K562 (cell line): ENCODE results near the gene NPR3. TPM values are rescaled to one million over a fixed set of nuclear protein-coding genes. Genes with fewer than 3 reads are reported as not detected.

Experiments
- ATAC-seq: fragments of 200-7000 bp; cut with Tn5 transposase; 3 replicates; pipeline ENCODE4 v1.9.1; 2020; ENCODE audit warnings: moderate library complexity
- BruUV-seq: library from RNA; stranded (reverse); fragments of 400-500 nt; replicated peaks from 2 replicates; lab custom pipeline; 2021; lab: Mats Ljungman, UMichigan
- CTCF ChIA-PET: fragments of 300-600 bp; formaldehyde crosslinking; extraction: SDS; loops from one replicate; lab custom pipeline; 2021; ENCODE audit warnings: low intra/inter-chr PET ratio; lab: Yijun Ruan, JAX
- POLR2A ChIA-PET: fragments of 300-600, 350-650 bp; sonication (Branson Sonifier 250); formaldehyde crosslinking; extraction: SDS; loops from one replicate; lab custom pipeline; 2021; ENCODE audit warnings: antibody characterized with exemption, inconsistent platforms; lab: Yijun Ruan, JAX
- DNase-seq, 4 experiments: peaks; one replicate each; pipeline versions ENCODE4 v3.0.0 to v3.0.0-alpha.2; 2011 to 2018; ENCODE audit warnings: low spot score in 3 of 4, mixed read lengths in 3 of 4; ENCODE audit errors: extremely low read depth in 1 of 4
- FAIRE-seq: peaks from 2 replicates; lab custom pipeline; 2011; peaks lifted over from hg19 to GRCh38; lab: Jason Lieb, UNC
- H2AFZ ChIP-seq: 2 replicates; pipeline ENCODE4 v1.6.0; 2011; ENCODE audit warnings: low read depth, low read length, control low read depth, inconsistent platforms
- H3K27ac ChIP-seq: fragments of 200-600 bp; 3 replicates; pipeline ENCODE4 v1.8.0; 2011; ENCODE audit warnings: low read depth, mild to moderate bottlenecking, control low read depth, inconsistent platforms, low read length, moderate library complexity, mixed read lengths; ENCODE audit errors: extremely low read depth
- H3K27me3 ChIP-seq, 2 experiments: fragments of 300-600 bp in 1 of 2; 2 replicates in 1 of 2; 3 replicates in 1 of 2; pipeline versions ENCODE4 v1.6.0 to v1.8.0; 2011; ENCODE audit warnings: inconsistent platforms in 2 of 2, low read length in 2 of 2, mild to moderate bottlenecking in 1 of 2, mixed read lengths in 1 of 2, moderate library complexity in 1 of 2; ENCODE audit not compliant: control insufficient read depth in 2 of 2, insufficient read depth in 2 of 2
- H3K36me3 ChIP-seq: fragments of 300-600 bp; 3 replicates; pipeline ENCODE4 v1.8.0; 2011; ENCODE audit warnings: mild to moderate bottlenecking, low read length, inconsistent platforms; ENCODE audit not compliant: control insufficient read depth, insufficient read depth
- H3K4me1 ChIP-seq, 2 experiments: fragments of 200-600 bp in 1 of 2; replicated peaks in 1 of 2; 2 replicates in 1 of 2; 3 replicates in 1 of 2; pipeline versions ENCODE4 v1.5.1 to v1.8.0; 2011; ENCODE audit warnings: inconsistent platforms in 2 of 2, low read length in 2 of 2, mild to moderate bottlenecking in 1 of 2, mixed read lengths in 1 of 2, moderate library complexity in 1 of 2; ENCODE audit not compliant: control insufficient read depth in 2 of 2, insufficient read depth in 2 of 2
- H3K4me2 ChIP-seq: 2 replicates; pipeline ENCODE4 v1.6.1; 2011; ENCODE audit warnings: low read length, control low read depth, inconsistent platforms, mixed read lengths; ENCODE audit not compliant: insufficient read depth
- H3K4me3 ChIP-seq: fragments of 200-600 bp; sonication (generic), shearing (Covaris generic); 2 replicates; pipeline ENCODE4 v1.5.1; 2016; ENCODE audit warnings: control low read depth, inconsistent platforms
- H3K79me2 ChIP-seq: fragments of 200-600 bp; 3 replicates; pipeline ENCODE4 v1.8.0; 2011; ENCODE audit warnings: low read length, inconsistent platforms; ENCODE audit not compliant: control insufficient read depth, insufficient read depth
- H3K9ac ChIP-seq, 2 experiments: 2 replicates each; pipeline versions ENCODE4 v1.6.0 to v1.6.1; 2011; ENCODE audit warnings: low read depth in 2 of 2, low read length in 2 of 2, control low read depth in 1 of 2, inconsistent platforms in 1 of 2, mild to moderate bottlenecking in 1 of 2, mixed read lengths in 1 of 2; ENCODE audit not compliant: insufficient read depth in 1 of 2
- H3K9me1 ChIP-seq: one replicate; pipeline ENCODE4 v1.6.0; 2011; ENCODE audit warnings: inconsistent platforms, mild to moderate bottlenecking, low read length, moderate library complexity; ENCODE audit not compliant: control insufficient read depth, insufficient read depth
- H3K9me3 ChIP-seq: replicated peaks from 2 replicates; pipeline ENCODE4 v1.5.1; 2011; ENCODE audit warnings: low read depth, low read length, inconsistent platforms; ENCODE audit not compliant: control insufficient read depth, insufficient read depth
- H4K20me1 ChIP-seq: replicated peaks from 2 replicates; pipeline ENCODE4 v1.6.1; 2011; ENCODE audit warnings: low read length, inconsistent platforms, mixed read lengths; ENCODE audit not compliant: control insufficient read depth, insufficient read depth
- CEBPB ChIP-seq: fragments of 450-650 bp; IDR thresholded peaks from 2 replicates; pipeline ENCODE4 v1.6.1; 2016; ENCODE audit warnings: missing genetic modification characterization, missing compliant biosample characterization
- GATAD2B ChIP-seq: fragments of 450-650 bp; IDR thresholded peaks from 2 replicates; pipeline ENCODE4 v1.6.1; 2017; ENCODE audit warnings: mild to moderate bottlenecking, borderline replicate concordance
- HNRNPK ChIP-seq: fragments of 200-400 bp; formaldehyde crosslinking; IDR thresholded peaks from one replicate; pipeline ENCODE4 v1.6.1; 2018; ENCODE audit warnings: mild to moderate bottlenecking, low read depth, low read length; ENCODE audit not compliant: poor library complexity, severe bottlenecking
- LEF1 ChIP-seq: fragments of 450-650 bp; IDR thresholded peaks from 2 replicates; pipeline ENCODE4 v1.6.1; 2016; ENCODE audit warnings: mild to moderate bottlenecking
- RBM14 ChIP-seq: fragments of 200-400 bp; formaldehyde crosslinking; IDR thresholded peaks from 2 replicates; pipeline ENCODE4 v1.6.1; 2018; ENCODE audit warnings: low read depth, mild to moderate bottlenecking, low read length, moderate library complexity, borderline replicate concordance; ENCODE audit not compliant: insufficient read depth
- RFX5 ChIP-seq: IDR thresholded peaks from 2 replicates; pipeline ENCODE4 v1.6.1; 2011; ENCODE audit warnings: low read depth, mild to moderate bottlenecking, improper control_type of control experiment, low read length
- ZNF146 ChIP-seq: IDR thresholded peaks from one replicate; pipeline ENCODE4 v1.6.1; 2018; ENCODE audit warnings: missing compliant biosample characterization; ENCODE audit not compliant: unreplicated experiment
- ZNF174 ChIP-seq: fragments of 250-450 bp; sonication (Bioruptor Pico); IDR thresholded peaks from 2 replicates; pipeline ENCODE4 v1.4.0; 2020; ENCODE audit warnings: mild to moderate bottlenecking
- ZNF408 ChIP-seq: fragments of 250-450 bp; sonication (Bioruptor Pico); IDR thresholded peaks from 2 replicates; pipeline ENCODE4 v1.4.0; 2020; ENCODE audit warnings: low read depth, mild to moderate bottlenecking, moderate library complexity
- ZNF431 ChIP-seq: sonication (generic); formaldehyde crosslinking; IDR thresholded peaks from 2 replicates; pipeline ENCODE4 v1.8.0; 2022; ENCODE audit warnings: mild to moderate bottlenecking, missing genetic modification reagents
- WGBS: fragments of 100-300 bp; shearing (Covaris generic); methylation state at CpG from one replicate; pipeline ENCODE4 v1.1.6; 2016; ENCODE audit warnings: low coverage, mixed read lengths; ENCODE audit not compliant: insufficient coverage; ENCODE audit errors: missing lambda C conversion rate; 5-methylcytosine and 5-hydroxymethylcytosine counted together
- in situ Hi-C: fragments of 300-500 bp; cut with MboI; formaldehyde crosslinking; loops from 4 replicates; pipeline ENCODE4 v1.15.0; 2018; ENCODE audit warnings: inconsistent platforms, mixed read lengths
- intact Hi-C: fragments of 100-400 bp; cut with micrococcal nuclease; formaldehyde crosslinking; loops from 2 replicates; pipeline ENCODE4 v1.14.2; 2022
- polyA plus RNA-seq, 8 experiments: library from polyadenylated mRNA; depleted of rRNA in 4 of 8; stranded (reverse) in 5 of 8; unstranded in 3 of 8; fragments of >200 nt; fragmentation: Nextera tagmentation in 2 of 8; fragmentation: Illumina TruSeq in 1 of 8; extraction: Ambion mirVana in 2 of 8; extraction: Trizol in 1 of 8; gene quantifications; 2 replicates each; pipeline versions ENCODE4 v1.2.1 to v1.2.3, GENCODE V29; 2011 to 2014; ENCODE audit warnings: inconsistent platforms in 1 of 8, missing spikeins in 1 of 8
- total RNA-seq, 7 experiments: library from RNA; depleted of rRNA in 6 of 7; stranded (reverse); fragments of >200 nt in 6 of 7; fragmentation: Illumina TruSeq in 2 of 7; extraction: Trizol in 2 of 7; gene quantifications; 2 replicates each; pipeline versions ENCODE4 v1.2.1 to v1.2.3, GENCODE V29; 2011 to 2021; ENCODE audit warnings: low replicate concordance in 1 of 7
- TF ChIP-seq, protein P1 (sequence below): fragments of 250-450 bp; sonication (Bioruptor Pico); IDR thresholded peaks from 2 replicates; pipeline ENCODE4 v1.8.0; 2021; ENCODE audit warnings: mild to moderate bottlenecking, moderate library complexity
- TF ChIP-seq, protein P2 (sequence below): fragments of 250-450 bp; sonication (Bioruptor Pico); IDR thresholded peaks from 2 replicates; pipeline ENCODE4 v1.4.0; 2020; ENCODE audit warnings: mild to moderate bottlenecking
- TF ChIP-seq, protein P3 (sequence below): fragments of 450-650 bp; formaldehyde crosslinking; conservative IDR thresholded peaks from 2 replicates; pipeline ENCODE4 v1.4.0; 2022; ENCODE audit warnings: mild to moderate bottlenecking, missing genetic modification characterization
- TF ChIP-seq, protein P4 (sequence below): fragments of 450-650 bp; conservative IDR thresholded peaks from 2 replicates; pipeline ENCODE4 v1.6.1; 2016; ENCODE audit warnings: missing genetic modification characterization, low read depth, mild to moderate bottlenecking, missing compliant biosample characterization, moderate library complexity

Gene NPR3
- total and polyA plus RNA-seq, 9 of the 15 experiments (the other 6 are each of a cell fraction or from before 2014, with no cell fraction given) = 0.01 to 0.11 (median 0.04) TPM; not detected in 2

DNA sequence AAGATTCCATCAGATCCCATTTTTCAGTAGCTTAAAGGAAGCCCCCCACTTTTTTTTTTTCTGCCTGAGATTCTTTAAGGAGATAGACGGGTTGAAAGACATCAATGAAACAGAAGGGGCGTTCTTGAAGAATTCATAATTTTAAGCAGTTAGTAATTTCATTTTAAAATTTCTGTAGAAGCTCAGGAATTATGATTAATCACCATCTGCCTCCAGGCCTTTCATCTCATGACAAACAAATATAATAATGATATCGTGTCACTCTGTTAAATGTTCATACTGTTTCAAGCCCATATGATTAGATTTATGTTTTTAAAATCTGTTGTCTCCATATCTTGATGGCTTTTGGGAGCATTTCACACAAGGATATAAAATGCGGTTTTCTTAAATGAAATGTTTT lies 75.2 kb downstream of the NPR3 start:
- intact Hi-C loops = no loop called here
- CTCF ChIA-PET = no interaction called here
- FAIRE-seq = no peak
- TF ChIP-seq, protein P1, sequence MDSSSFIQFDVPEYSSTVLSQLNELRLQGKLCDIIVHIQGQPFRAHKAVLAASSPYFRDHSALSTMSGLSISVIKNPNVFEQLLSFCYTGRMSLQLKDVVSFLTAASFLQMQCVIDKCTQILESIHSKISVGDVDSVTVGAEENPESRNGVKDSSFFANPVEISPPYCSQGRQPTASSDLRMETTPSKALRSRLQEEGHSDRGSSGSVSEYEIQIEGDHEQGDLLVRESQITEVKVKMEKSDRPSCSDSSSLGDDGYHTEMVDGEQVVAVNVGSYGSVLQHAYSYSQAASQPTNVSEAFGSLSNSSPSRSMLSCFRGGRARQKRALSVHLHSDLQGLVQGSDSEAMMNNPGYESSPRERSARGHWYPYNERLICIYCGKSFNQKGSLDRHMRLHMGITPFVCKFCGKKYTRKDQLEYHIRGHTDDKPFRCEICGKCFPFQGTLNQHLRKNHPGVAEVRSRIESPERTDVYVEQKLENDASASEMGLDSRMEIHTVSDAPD = no peak
- no peak for TF ChIP-seq ZNF174 (CRISPR knock-in tag)
- no peak for TF ChIP-seq RBM14
- no peak for TF ChIP-seq HNRNPK
- TF ChIP-seq CEBPB = no peak
- no peak for TF ChIP-seq GATAD2B
- TF ChIP-seq ZNF408 = no peak
- TF ChIP-seq LEF1 = no peak
- TF ChIP-seq, protein P2, sequence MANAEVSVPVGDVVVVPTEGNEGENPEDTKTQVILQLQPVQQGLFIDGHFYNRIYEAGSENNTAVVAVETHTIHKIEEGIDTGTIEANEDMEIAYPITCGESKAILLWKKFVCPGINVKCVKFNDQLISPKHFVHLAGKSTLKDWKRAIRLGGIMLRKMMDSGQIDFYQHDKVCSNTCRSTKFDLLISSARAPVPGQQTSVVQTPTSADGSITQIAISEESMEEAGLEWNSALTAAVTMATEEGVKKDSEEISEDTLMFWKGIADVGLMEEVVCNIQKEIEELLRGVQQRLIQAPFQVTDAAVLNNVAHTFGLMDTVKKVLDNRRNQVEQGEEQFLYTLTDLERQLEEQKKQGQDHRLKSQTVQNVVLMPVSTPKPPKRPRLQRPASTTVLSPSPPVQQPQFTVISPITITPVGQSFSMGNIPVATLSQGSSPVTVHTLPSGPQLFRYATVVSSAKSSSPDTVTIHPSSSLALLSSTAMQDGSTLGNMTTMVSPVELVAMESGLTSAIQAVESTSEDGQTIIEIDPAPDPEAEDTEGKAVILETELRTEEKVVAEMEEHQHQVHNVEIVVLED (CRISPR knock-in tag) = no peak
- no peak for TF ChIP-seq RFX5
- TF ChIP-seq ZNF146 (CRISPR knock-in tag) = no peak
- no peak for TF ChIP-seq ZNF431 (CRISPR knock-in tag)
- TF ChIP-seq, protein P3, sequence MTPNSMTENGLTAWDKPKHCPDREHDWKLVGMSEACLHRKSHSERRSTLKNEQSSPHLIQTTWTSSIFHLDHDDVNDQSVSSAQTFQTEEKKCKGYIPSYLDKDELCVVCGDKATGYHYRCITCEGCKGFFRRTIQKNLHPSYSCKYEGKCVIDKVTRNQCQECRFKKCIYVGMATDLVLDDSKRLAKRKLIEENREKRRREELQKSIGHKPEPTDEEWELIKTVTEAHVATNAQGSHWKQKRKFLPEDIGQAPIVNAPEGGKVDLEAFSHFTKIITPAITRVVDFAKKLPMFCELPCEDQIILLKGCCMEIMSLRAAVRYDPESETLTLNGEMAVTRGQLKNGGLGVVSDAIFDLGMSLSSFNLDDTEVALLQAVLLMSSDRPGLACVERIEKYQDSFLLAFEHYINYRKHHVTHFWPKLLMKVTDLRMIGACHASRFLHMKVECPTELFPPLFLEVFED = no peak
- TF ChIP-seq, protein P4, sequence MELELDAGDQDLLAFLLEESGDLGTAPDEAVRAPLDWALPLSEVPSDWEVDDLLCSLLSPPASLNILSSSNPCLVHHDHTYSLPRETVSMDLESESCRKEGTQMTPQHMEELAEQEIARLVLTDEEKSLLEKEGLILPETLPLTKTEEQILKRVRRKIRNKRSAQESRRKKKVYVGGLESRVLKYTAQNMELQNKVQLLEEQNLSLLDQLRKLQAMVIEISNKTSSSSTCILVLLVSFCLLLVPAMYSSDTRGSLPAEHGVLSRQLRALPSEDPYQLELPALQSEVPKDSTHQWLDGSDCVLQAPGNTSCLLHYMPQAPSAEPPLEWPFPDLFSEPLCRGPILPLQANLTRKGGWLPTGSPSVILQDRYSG (tag) = no peak

More for the DNA sequence above, 75.2 kb downstream of the NPR3 start:
- Histone ChIP-seq H3K9ac (no peak overlapping the region), H3K9me3 (no peaks in the 10 kb centered on the region), H3K4me3 (no peak overlapping the region), H3K36me3 (no peaks in the 10 kb centered on the region), H3K27me3 (no peaks in the 10 kb centered on the region; a peak in 1 of 5 replicates), H4K20me1 (no peaks in the 10 kb centered on the region), H2AFZ (no peak overlapping the region), H3K4me1 (no peaks in the 10 kb centered on the region), H3K79me2 (no peaks in the 10 kb centered on the region), H3K9me1 (no peaks in the 10 kb centered on the region), H3K27ac (no peak overlapping the region), H3K4me2 (no peak overlapping the region)
- DNase-seq = no peak
- POLR2A ChIA-PET = no interaction called here
- ATAC-seq = no peak
- 3% methylated on average over 4 of the region's 4 CpGs for WGBS
- no TSS peak for BruUV-seq
- in situ Hi-C loops = no loop called here
